GM12878 (cell line): Measurements from ENCODE around the gene SPDYE2B. TPM values are rescaled to one million over a fixed set of nuclear protein-coding genes. Genes with fewer than 3 reads are reported as not detected.
"Not testable (repeated sequence)": the region's sequence is repeated elsewhere in the genome, so short reads cannot be mapped to it uniquely, and the experiment has no call there.

Source experiments
- ATAC-seq: fragments of 200-7000 bp; cut with Tn5 transposase; 3 replicates; pipeline ENCODE4 v1.9.1; 2020; ENCODE audit warnings: mild to moderate bottlenecking, moderate library complexity
- BruUV-seq: library from RNA; stranded (reverse); fragments of 400-500 nt; replicated peaks from 2 replicates; lab custom pipeline; 2021; lab: Mats Ljungman, UMichigan
- CTCF ChIA-PET: fragments of 300-600 bp; sonication (Branson Sonifier 250); formaldehyde crosslinking; extraction: SDS; loops from one replicate; lab custom pipeline; 2021; ENCODE audit warnings: inconsistent platforms; lab: Yijun Ruan, JAX
- POLR2A ChIA-PET: fragments of 350-600 bp; formaldehyde crosslinking; extraction: SDS; loops from one replicate; lab custom pipeline; 2021; ENCODE audit warnings: inconsistent platforms; lab: Charles Lee
- RAD21 ChIA-PET: fragments of 300-600 bp; sonication (Branson Sonifier 250); formaldehyde crosslinking; loops from one replicate; lab custom pipeline; 2023; ENCODE audit warnings: antibody characterized with exemption; ENCODE audit not compliant: unreplicated experiment; lab: Charles Lee
- SMC1A ChIA-PET: fragments of 300-600 bp; sonication (Branson Sonifier 250); formaldehyde crosslinking; loops from one replicate; lab custom pipeline; 2023; ENCODE audit not compliant: unreplicated experiment, uncharacterized antibody; lab: Charles Lee
- DNase-seq: peaks from one replicate; pipeline ENCODE4 v3.0.0-alpha.2; 2011; ENCODE audit warnings: low read depth, low spot score
- FAIRE-seq: peaks from 3 replicates; lab custom pipeline; 2011; peaks lifted over from hg19 to GRCh38; lab: Jason Lieb, UNC
- H2AFZ ChIP-seq: 2 replicates; pipeline ENCODE4 v1.6.0; 2011; ENCODE audit warnings: low read depth, low read length, control low read depth; ENCODE audit not compliant: control insufficient read depth
- H3K27ac ChIP-seq: 2 replicates; pipeline ENCODE4 v1.5.1; 2011; ENCODE audit warnings: control low read depth; ENCODE audit not compliant: control insufficient read depth, insufficient read depth
- H3K27me3 ChIP-seq, 2 experiments: replicated peaks in 1 of 2; 2 replicates each; pipeline versions ENCODE4 v1.6.0 to v1.6.1; 2011; ENCODE audit warnings: low read length in 1 of 2; ENCODE audit not compliant: control insufficient read depth in 2 of 2, insufficient read depth in 2 of 2
- H3K36me3 ChIP-seq, 2 experiments: 2 replicates each; pipeline ENCODE4 v1.5.1; 2011; ENCODE audit warnings: low read length in 1 of 2; ENCODE audit not compliant: control insufficient read depth in 2 of 2, insufficient read depth in 2 of 2
- H3K4me1 ChIP-seq: 2 replicates; pipeline ENCODE4 v1.6.1; 2011; ENCODE audit warnings: mild to moderate bottlenecking, low read length, moderate library complexity, mixed read lengths; ENCODE audit not compliant: control insufficient read depth, insufficient read depth
- H3K4me2 ChIP-seq: 2 replicates; pipeline ENCODE4 v1.6.0; 2011; ENCODE audit warnings: control low read depth; ENCODE audit not compliant: control insufficient read depth, insufficient read depth
- H3K4me3 ChIP-seq: fragments of 200-600 bp; sonication (generic); 2 replicates; pipeline ENCODE4 v1.5.1; 2016
- H3K79me2 ChIP-seq: 2 replicates; pipeline ENCODE4 v1.6.0; 2011; ENCODE audit warnings: low read length; ENCODE audit not compliant: control insufficient read depth, insufficient read depth
- H3K9ac ChIP-seq: 2 replicates; pipeline ENCODE4 v1.8.0; 2011; ENCODE audit warnings: low read length, control low read depth, mixed read lengths; ENCODE audit not compliant: control insufficient read depth, insufficient read depth
- H3K9me3 ChIP-seq: replicated peaks from 3 replicates; pipeline ENCODE4 v1.5.1; 2011; ENCODE audit warnings: mild to moderate bottlenecking, low read length; ENCODE audit not compliant: control insufficient read depth, insufficient read depth
- H4K20me1 ChIP-seq: 2 replicates; pipeline ENCODE4 v1.6.0; 2011; ENCODE audit not compliant: control insufficient read depth, insufficient read depth
- WGBS: methylation state at CpG from one replicate; pipeline ENCODE4 v1.1.6; 2016; ENCODE audit warnings: low lambda C conversion rate; ENCODE audit not compliant: insufficient replicate concordance, insufficient coverage; ENCODE audit errors: missing lambda C conversion rate; 5-methylcytosine and 5-hydroxymethylcytosine counted together
- in situ Hi-C: fragments of 300-500 bp; cut with MboI; formaldehyde crosslinking; loops from 9 replicates; pipeline ENCODE4 v1.14.3; 2018; ENCODE audit warnings: mixed read lengths
- intact Hi-C: fragments of 100-400 bp; cut with micrococcal nuclease; formaldehyde crosslinking; loops from one replicate; pipeline ENCODE4 v1.14.2; 2022; ENCODE audit not compliant: unreplicated experiment
- polyA plus RNA-seq, 11 experiments: library from polyadenylated mRNA; depleted of rRNA in 4 of 11; unstranded in 6 of 11; stranded (reverse) in 5 of 11; fragments of >200 nt; fragmentation: Nextera tagmentation in 4 of 11; fragmentation: Illumina TruSeq in 1 of 11; extraction: Ambion mirVana in 4 of 11; extraction: Trizol in 1 of 11; gene quantifications; 1 replicate in 1 of 11; 2 replicates in 10 of 11; pipeline versions ENCODE4 v1.2.1 to v1.2.3, GENCODE V29; 2011 to 2016; ENCODE audit warnings: inconsistent platforms in 2 of 11, missing spikeins in 2 of 11, low read depth in 1 of 11
- small RNA-seq: library from RNA; depleted of rRNA; stranded (forward); fragments of <200 nt; gene quantifications from one replicate; pipeline ENCODE3, GENCODE V24; 2014
- total RNA-seq, 4 experiments: library from RNA; depleted of rRNA in 3 of 4; stranded (reverse); fragments of >200 nt in 3 of 4; fragmentation: Illumina TruSeq in 1 of 4; extraction: Trizol in 1 of 4; gene quantifications; 2 replicates each; pipeline versions ENCODE4 v1.2.1 to v1.2.3, GENCODE V29; 2013 to 2021

Gene SPDYE2B
- total and polyA plus RNA-seq, 10 of the 15 experiments (the other 5 are each of a cell fraction or from before 2014, with no cell fraction given) = 0.19 to 0.59 (median 0.32) TPM; not detected in 7

GRCh38 chr7:102698962-102699750 lies 49.0 kb downstream of the SPDYE2B start:
- H3K4me3 ChIP-seq, H3K27ac ChIP-seq, H2AFZ ChIP-seq, H3K27me3 ChIP-seq, intact Hi-C loops, POLR2A ChIA-PET, H3K79me2 ChIP-seq, H3K9ac ChIP-seq, H3K4me2 ChIP-seq, DNase-seq, SMC1A ChIA-PET, CTCF ChIA-PET, FAIRE-seq, H4K20me1 ChIP-seq, ATAC-seq, H3K9me3 ChIP-seq, H3K4me1 ChIP-seq, RAD21 ChIA-PET, H3K36me3 ChIP-seq, BruUV-seq: not testable (repeated sequence)
- in situ Hi-C loops = loop anchor here (10.0 kb wide), 1 partner anchor 46 kb away; the partner anchor contains the start of gene FAM185A
- WGBS = 82% methylated on average over 9 of the region's 9 CpGs

Small RNA genes within 50 kb of the gene (small RNA-seq; reads per million reads assigned to genes)
- gene AC105052.3 = not detected
- not detected for gene UPK3BL1

Other genes with a start within 250 kb of the SPDYE2B start
Only the 7 nearest of the 12 such genes appear.
- 6.2 and 9.9 TPM in 2 replicates for gene UPK3BL2, start 106.6 kb upstream of the SPDYE2B start, total RNA-seq (2014; rRNA removed)
- 7.1 and 8.2 TPM in 2 replicates for gene UPK3BL2, start 106.6 kb upstream of the SPDYE2B start, total RNA-seq (2014; rRNA removed; fragmentation: Illumina TruSeq; extraction: Trizol)
- gene UPK3BL2, start 106.6 kb upstream of the SPDYE2B start, total RNA-seq (2021) = 11.8 and 16.2 TPM in 2 replicates
- 3.3 and 7.6 TPM in 2 replicates for gene UPK3BL2, start 106.6 kb upstream of the SPDYE2B start, polyA plus RNA-seq (2011; rRNA removed)
- 0.51 and 6.1 TPM in 2 replicates for gene UPK3BL2, start 106.6 kb upstream of the SPDYE2B start, polyA plus RNA-seq (2014; fragmentation: Illumina TruSeq; extraction: Trizol)
- under 1 TPM in 1 of 2 experiments, not detected in 1; 0.18 TPM for gene UPK3BL2, start 106.6 kb upstream of the SPDYE2B start, polyA plus RNA-seq (2014; fragmentation: Nextera tagmentation; extraction: Ambion mirVana)
- 25.7 and 30.1 TPM in 2 replicates for gene UPK3BL2, start 106.6 kb upstream of the SPDYE2B start, polyA plus RNA-seq (2014; rRNA removed)
- 10 to 100 TPM; 10.4 to 10.7 TPM for gene UPK3BL2, start 106.6 kb upstream of the SPDYE2B start, polyA plus RNA-seq (2016; fragmentation: Nextera tagmentation; extraction: Ambion mirVana)
- not detected in 2 replicates for gene SPDYE2, start 99.1 kb upstream of the SPDYE2B start, total RNA-seq (2014; rRNA removed)
- gene SPDYE2, start 99.1 kb upstream of the SPDYE2B start, total RNA-seq (2014; rRNA removed; fragmentation: Illumina TruSeq; extraction: Trizol) = not detected in 2 replicates
- gene SPDYE2, start 99.1 kb upstream of the SPDYE2B start, total RNA-seq (2021) = not detected in 2 replicates
- not detected in 2 replicates for gene SPDYE2, start 99.1 kb upstream of the SPDYE2B start, polyA plus RNA-seq (2011; rRNA removed)
- gene SPDYE2, start 99.1 kb upstream of the SPDYE2B start, polyA plus RNA-seq (2014; fragmentation: Illumina TruSeq; extraction: Trizol) = not detected in 2 replicates
- gene SPDYE2, start 99.1 kb upstream of the SPDYE2B start, polyA plus RNA-seq (2014; fragmentation: Nextera tagmentation; extraction: Ambion mirVana) = under 1 TPM; 0.16 to 0.19 TPM
- not detected in 2 replicates for gene SPDYE2, start 99.1 kb upstream of the SPDYE2B start, polyA plus RNA-seq (2014; rRNA removed)
- gene SPDYE2, start 99.1 kb upstream of the SPDYE2B start, polyA plus RNA-seq (2016; fragmentation: Nextera tagmentation; extraction: Ambion mirVana) = 1 to 10 TPM; 4.4 to 6.4 TPM
- 23.1 and 24.1 TPM in 2 replicates for gene POLR2J3, start 77.7 kb upstream of the SPDYE2B start, total RNA-seq (2014; rRNA removed)
- 70.7 and 85.4 TPM in 2 replicates for gene POLR2J3, start 77.7 kb upstream of the SPDYE2B start, total RNA-seq (2014; rRNA removed; fragmentation: Illumina TruSeq; extraction: Trizol)
- 24.0 and 29.1 TPM in 2 replicates for gene POLR2J3, start 77.7 kb upstream of the SPDYE2B start, total RNA-seq (2021)
- 140 and 162 TPM in 2 replicates for gene POLR2J3, start 77.7 kb upstream of the SPDYE2B start, polyA plus RNA-seq (2011; rRNA removed)
- gene POLR2J3, start 77.7 kb upstream of the SPDYE2B start, polyA plus RNA-seq (2014; fragmentation: Illumina TruSeq; extraction: Trizol) = 117 and 120 TPM in 2 replicates
- gene POLR2J3, start 77.7 kb upstream of the SPDYE2B start, polyA plus RNA-seq (2014; fragmentation: Nextera tagmentation; extraction: Ambion mirVana) = 10 to 100 TPM; 27.3 to 30.4 TPM
- gene POLR2J3, start 77.7 kb upstream of the SPDYE2B start, polyA plus RNA-seq (2014; rRNA removed) = 35.3 and 35.4 TPM in 2 replicates
- 100 to 1,000 TPM; 130 to 143 TPM for gene POLR2J3, start 77.7 kb upstream of the SPDYE2B start, polyA plus RNA-seq (2016; fragmentation: Nextera tagmentation; extraction: Ambion mirVana)
- gene RASA4, start 33.6 kb upstream of the SPDYE2B start, total RNA-seq (2014; rRNA removed) = 17.5 and 24.6 TPM in 2 replicates
- 9.0 and 9.7 TPM in 2 replicates for gene RASA4, start 33.6 kb upstream of the SPDYE2B start, total RNA-seq (2014; rRNA removed; fragmentation: Illumina TruSeq; extraction: Trizol)
- 35.2 and 35.8 TPM in 2 replicates for gene RASA4, start 33.6 kb upstream of the SPDYE2B start, total RNA-seq (2021)
- 6.0 and 11.3 TPM in 2 replicates for gene RASA4, start 33.6 kb upstream of the SPDYE2B start, polyA plus RNA-seq (2011; rRNA removed)
- gene RASA4, start 33.6 kb upstream of the SPDYE2B start, polyA plus RNA-seq (2014; fragmentation: Illumina TruSeq; extraction: Trizol) = 2.8 and 8.9 TPM in 2 replicates
- gene RASA4, start 33.6 kb upstream of the SPDYE2B start, polyA plus RNA-seq (2014; fragmentation: Nextera tagmentation; extraction: Ambion mirVana) = 1 to 10 TPM; 1.7 to 2.4 TPM
- 30.9 and 40.0 TPM in 2 replicates for gene RASA4, start 33.6 kb upstream of the SPDYE2B start, polyA plus RNA-seq (2014; rRNA removed)
- gene RASA4, start 33.6 kb upstream of the SPDYE2B start, polyA plus RNA-seq (2016; fragmentation: Nextera tagmentation; extraction: Ambion mirVana) = 10 to 100 TPM; 16.7 to 20.4 TPM
- gene UPK3BL1, start 7.5 kb upstream of the SPDYE2B start, total RNA-seq (2014; rRNA removed) = 29.0 and 33.0 TPM in 2 replicates
- 21.1 and 22.8 TPM in 2 replicates for gene UPK3BL1, start 7.5 kb upstream of the SPDYE2B start, total RNA-seq (2014; rRNA removed; fragmentation: Illumina TruSeq; extraction: Trizol)
- 21.8 and 25.8 TPM in 2 replicates for gene UPK3BL1, start 7.5 kb upstream of the SPDYE2B start, total RNA-seq (2021)
- 16.5 and 34.2 TPM in 2 replicates for gene UPK3BL1, start 7.5 kb upstream of the SPDYE2B start, polyA plus RNA-seq (2011; rRNA removed)
- gene UPK3BL1, start 7.5 kb upstream of the SPDYE2B start, polyA plus RNA-seq (2014; fragmentation: Illumina TruSeq; extraction: Trizol) = 7.4 and 16.6 TPM in 2 replicates
- 10 to 100 TPM in 1 of 2 experiments, 1 to 10 TPM in 1; 5.9 to 12.5 TPM for gene UPK3BL1, start 7.5 kb upstream of the SPDYE2B start, polyA plus RNA-seq (2014; fragmentation: Nextera tagmentation; extraction: Ambion mirVana)
- 68.6 and 77.0 TPM in 2 replicates for gene UPK3BL1, start 7.5 kb upstream of the SPDYE2B start, polyA plus RNA-seq (2014; rRNA removed)
- gene UPK3BL1, start 7.5 kb upstream of the SPDYE2B start, polyA plus RNA-seq (2016; fragmentation: Nextera tagmentation; extraction: Ambion mirVana) = 10 to 100 TPM; 24.2 to 28.3 TPM
- gene POLR2J2, start 21.3 kb downstream of the SPDYE2B start, total RNA-seq (2014; rRNA removed) = 3.4 and 4.4 TPM in 2 replicates
- gene POLR2J2, start 21.3 kb downstream of the SPDYE2B start, total RNA-seq (2014; rRNA removed; fragmentation: Illumina TruSeq; extraction: Trizol) = 4.9 and 5.6 TPM in 2 replicates
- gene POLR2J2, start 21.3 kb downstream of the SPDYE2B start, total RNA-seq (2021) = 6.7 and 11.4 TPM in 2 replicates
- gene POLR2J2, start 21.3 kb downstream of the SPDYE2B start, polyA plus RNA-seq (2011; rRNA removed) = 7.1 and 7.7 TPM in 2 replicates
- gene POLR2J2, start 21.3 kb downstream of the SPDYE2B start, polyA plus RNA-seq (2014; fragmentation: Illumina TruSeq; extraction: Trizol) = 3.2 and 4.5 TPM in 2 replicates
- 1 to 10 TPM in 1 of 2 experiments, under 1 TPM in 1; 0.80 to 1.3 TPM for gene POLR2J2, start 21.3 kb downstream of the SPDYE2B start, polyA plus RNA-seq (2014; fragmentation: Nextera tagmentation; extraction: Ambion mirVana)
- 8.0 and 10.5 TPM in 2 replicates for gene POLR2J2, start 21.3 kb downstream of the SPDYE2B start, polyA plus RNA-seq (2014; rRNA removed)
- gene POLR2J2, start 21.3 kb downstream of the SPDYE2B start, polyA plus RNA-seq (2016; fragmentation: Nextera tagmentation; extraction: Ambion mirVana) = 10 to 100 TPM; 14.0 to 16.3 TPM
- 12.8 and 14.9 TPM in 2 replicates for gene FAM185A, start 98.7 kb downstream of the SPDYE2B start, total RNA-seq (2014; rRNA removed)
- 7.8 and 11.6 TPM in 2 replicates for gene FAM185A, start 98.7 kb downstream of the SPDYE2B start, total RNA-seq (2014; rRNA removed; fragmentation: Illumina TruSeq; extraction: Trizol)
- 8.0 and 10.3 TPM in 2 replicates for gene FAM185A, start 98.7 kb downstream of the SPDYE2B start, total RNA-seq (2021)
- gene FAM185A, start 98.7 kb downstream of the SPDYE2B start, polyA plus RNA-seq (2011; rRNA removed) = 9.1 and 14.5 TPM in 2 replicates
- gene FAM185A, start 98.7 kb downstream of the SPDYE2B start, polyA plus RNA-seq (2014; fragmentation: Illumina TruSeq; extraction: Trizol) = 7.1 and 12.7 TPM in 2 replicates
- 1 to 10 TPM; 1.9 to 2.2 TPM for gene FAM185A, start 98.7 kb downstream of the SPDYE2B start, polyA plus RNA-seq (2014; fragmentation: Nextera tagmentation; extraction: Ambion mirVana)
- 9.6 TPM in 2 replicates for gene FAM185A, start 98.7 kb downstream of the SPDYE2B start, polyA plus RNA-seq (2014; rRNA removed)
- gene FAM185A, start 98.7 kb downstream of the SPDYE2B start, polyA plus RNA-seq (2016; fragmentation: Nextera tagmentation; extraction: Ambion mirVana) = 10 to 100 TPM in 1 of 2 experiments, 1 to 10 TPM in 1; 9.7 to 10.7 TPM